Stomach (tissue), 4 donors: ENCODE measurements around the gene FYCO1.

Experiments
- CTCF ChIP-seq, 7 experiments: fragments of 450-650 bp in 4 of 7; fragments of 200-600 bp in 3 of 7; sonication (generic) in 3 of 7; IDR thresholded peaks; one replicate each; pipeline ENCODE4 v1.5.1; 2016 to 2019; ENCODE audit warnings: antibody characterized with exemption in 7 of 7, control low read depth in 2 of 7, mild to moderate bottlenecking in 1 of 7
- EP300 ChIP-seq: sonication (generic); formaldehyde crosslinking; IDR thresholded peaks from one replicate; pipeline ENCODE4 v1.6.1; 2017; ENCODE audit warnings: antibody characterized with exemption
- POLR2A ChIP-seq, 4 donors: fragments of 450-650 bp; IDR thresholded peaks; one replicate each; pipeline ENCODE4 v1.6.1; 2016; ENCODE audit warnings: antibody characterized with exemption in 4 of 4, control low read depth in 2 of 4, mild to moderate bottlenecking in 1 of 4, moderate library complexity in 1 of 4
- POLR2AphosphoS5 ChIP-seq, 3 donors: sonication (generic); formaldehyde crosslinking; IDR thresholded peaks; one replicate each; pipeline ENCODE4 v1.6.1; 2016; ENCODE audit warnings: antibody characterized with exemption in 3 of 3

DNA sequence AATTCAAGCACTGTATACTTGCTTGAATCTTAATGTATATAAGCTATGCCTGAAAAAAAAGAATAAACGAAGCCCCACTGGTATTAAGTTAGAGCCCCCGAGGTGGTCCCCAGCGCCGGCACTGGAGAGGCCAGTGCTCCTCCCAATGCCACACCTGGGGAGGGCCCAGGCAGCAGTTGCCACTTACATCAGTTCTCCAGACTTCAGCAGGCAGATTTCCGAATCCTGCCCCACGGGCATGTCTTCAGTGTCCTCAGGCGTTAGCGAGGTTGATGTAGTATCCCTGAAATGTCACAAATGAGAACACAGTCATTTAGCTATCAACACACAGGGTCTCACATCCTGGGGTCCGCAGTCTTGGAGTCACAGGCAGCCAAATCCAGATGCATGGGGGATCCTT is 59.4 kb downstream of the FYCO1 start:
- TF ChIP-seq CTCF (IDR thresholded peaks at IDR 0.05): no peak
- TF ChIP-seq POLR2A (IDR thresholded peaks at IDR 0.05): no peak
- no peak for TF ChIP-seq EP300
- no peak for TF ChIP-seq POLR2AphosphoS5 (IDR thresholded peaks at IDR 0.05)
